OCI-LY7 (cell line): ENCODE results near the gene STK16.

Experiments
- CTCF ChIP-seq: fragments of 200-600 bp; sonication (generic); conservative IDR thresholded peaks from 2 replicates; pipeline ENCODE4 v1.5.1; 2014; ENCODE audit warnings: mild to moderate bottlenecking, antibody characterized with exemption, low read length, moderate library complexity, mixed read lengths
- EZH2phosphoT487 ChIP-seq: fragments of 200-600 bp; sonication (generic); IDR thresholded peaks from 2 replicates; pipeline ENCODE4 v1.6.1; 2018; ENCODE audit warnings: low read depth, borderline replicate concordance, mild to moderate bottlenecking, mixed run types, antibody characterized with exemption, low read length, moderate library complexity, mixed read lengths

- TF ChIP-seq CTCF (no peak), EZH2phosphoT487 (no peak)
These were observed 48.5 kb downstream of the STK16 start for GRCh38 chr2:219293736-219294231.
